Activated T-cell treated with anti-CD3 and anti-CD28 coated beads for 4 hours (primary cell): ENCODE data around the gene SLC39A12.

ENCODE experiments used
- DNase-seq: peaks from one replicate; pipeline ENCODE4 v3.0.0-alpha.2; 2020

The SLC39A12 gene

GRCh38 chr10:17965649-17966235 lies 14.0 kb downstream of the SLC39A12 start:
- no peak for DNase-seq

DNA sequence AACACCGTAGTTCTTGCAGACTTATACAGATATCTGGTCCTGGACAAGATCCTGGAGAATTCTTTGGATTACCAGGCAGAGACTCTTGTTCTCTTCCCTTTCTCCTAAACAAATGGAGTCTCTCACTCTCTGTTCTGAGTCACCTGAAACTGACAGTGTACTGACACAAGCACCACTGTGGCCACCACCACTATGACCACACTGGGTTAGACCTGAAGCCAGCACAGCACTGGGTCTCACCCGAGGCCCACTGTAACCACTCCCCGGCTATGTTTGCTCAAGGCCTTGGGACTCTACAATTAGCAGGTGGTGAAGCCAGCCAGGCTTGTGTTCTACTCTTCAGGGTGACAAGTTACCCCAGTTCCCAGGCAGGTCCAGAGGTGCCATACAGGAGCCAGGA lies 22.8 kb downstream of the SLC39A12 start:
- DNase-seq = no peak

DNA sequence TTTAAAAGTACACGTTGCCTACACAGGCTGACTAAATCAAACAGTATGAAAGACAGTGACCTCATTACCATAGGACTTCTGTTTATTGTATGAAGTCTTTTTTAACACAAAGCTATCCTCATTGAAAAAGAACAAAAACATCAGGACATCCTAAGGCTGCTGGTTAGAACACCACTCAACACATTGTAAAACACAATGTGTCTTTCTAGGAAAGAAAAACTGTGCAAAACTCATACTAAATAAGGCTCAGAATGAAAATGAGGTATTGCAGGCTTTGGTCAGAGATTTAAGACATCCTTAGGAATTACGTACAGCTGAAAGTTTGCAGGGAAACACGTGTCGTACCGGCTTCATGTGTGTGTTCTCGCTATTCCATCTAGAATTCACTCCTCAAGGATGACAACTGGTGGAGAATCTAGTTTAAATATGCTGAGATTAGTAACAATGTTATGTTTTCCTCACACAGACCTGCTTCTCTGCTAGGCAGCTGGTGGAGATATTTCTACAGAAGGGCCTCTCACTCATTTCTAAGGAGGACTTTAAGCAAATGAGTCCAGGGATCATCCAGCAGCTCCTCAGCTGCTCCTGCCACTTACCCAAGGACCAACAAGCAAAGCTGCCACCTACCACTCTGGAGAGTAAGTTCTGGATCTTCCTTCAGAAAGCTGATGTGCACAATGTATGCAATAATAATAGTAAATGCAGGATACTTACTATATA lies 29.3 kb downstream of the SLC39A12 start:
- DNase-seq = no peak

DNA sequence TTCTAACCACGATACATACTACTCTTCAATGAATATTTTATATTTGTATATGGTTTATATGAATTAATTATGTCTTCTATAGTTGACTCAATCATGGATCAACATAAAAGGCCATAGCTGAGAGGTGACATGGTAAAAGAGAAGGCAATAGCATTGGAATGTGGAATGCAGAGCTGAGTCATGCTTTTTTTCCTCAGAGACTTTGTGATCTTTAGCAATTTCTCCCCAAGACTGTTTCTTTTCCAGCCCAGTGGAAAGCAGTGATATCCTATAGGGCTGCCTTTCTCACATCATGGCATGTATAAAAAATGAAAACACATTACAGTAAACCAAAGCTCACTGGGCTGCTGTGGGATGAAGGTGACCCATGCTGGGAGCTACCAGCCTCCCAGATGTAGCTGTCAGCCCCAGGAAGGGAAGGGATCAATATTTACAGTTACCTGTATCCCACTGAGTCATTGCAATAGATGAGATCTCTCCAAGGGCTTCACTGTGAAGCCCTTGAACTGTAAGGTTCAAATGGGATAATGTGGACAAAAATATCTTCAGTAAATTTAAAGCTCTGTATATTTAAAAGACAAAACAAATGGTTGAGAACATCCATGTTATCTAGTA lies 30.2 kb downstream of the SLC39A12 start:
- DNase-seq = no peak

DNA sequence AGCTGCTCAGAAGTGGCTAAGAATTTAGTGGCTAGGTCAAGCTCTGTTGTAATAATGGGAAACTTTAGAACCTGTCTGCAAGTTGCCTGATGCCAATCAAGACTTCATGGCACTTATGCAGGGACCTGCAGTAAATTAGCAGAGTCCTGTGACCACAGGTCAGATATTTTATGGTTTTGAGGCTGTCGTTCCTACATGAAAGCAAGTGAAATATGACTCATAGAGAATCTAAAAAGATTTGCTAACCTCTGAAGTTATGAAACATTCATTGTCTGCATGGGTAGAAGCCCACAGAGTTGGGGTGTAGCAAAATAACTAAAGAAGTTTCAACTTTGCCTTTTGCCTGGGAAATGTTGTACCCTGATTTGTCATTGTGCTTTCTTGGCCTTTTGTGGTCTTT lies 32.3 kb downstream of the SLC39A12 start:
- no peak for DNase-seq

GRCh38 chr10:17984563-17984962 lies 32.8 kb downstream of the SLC39A12 start:
- DNase-seq = no peak

DNA sequence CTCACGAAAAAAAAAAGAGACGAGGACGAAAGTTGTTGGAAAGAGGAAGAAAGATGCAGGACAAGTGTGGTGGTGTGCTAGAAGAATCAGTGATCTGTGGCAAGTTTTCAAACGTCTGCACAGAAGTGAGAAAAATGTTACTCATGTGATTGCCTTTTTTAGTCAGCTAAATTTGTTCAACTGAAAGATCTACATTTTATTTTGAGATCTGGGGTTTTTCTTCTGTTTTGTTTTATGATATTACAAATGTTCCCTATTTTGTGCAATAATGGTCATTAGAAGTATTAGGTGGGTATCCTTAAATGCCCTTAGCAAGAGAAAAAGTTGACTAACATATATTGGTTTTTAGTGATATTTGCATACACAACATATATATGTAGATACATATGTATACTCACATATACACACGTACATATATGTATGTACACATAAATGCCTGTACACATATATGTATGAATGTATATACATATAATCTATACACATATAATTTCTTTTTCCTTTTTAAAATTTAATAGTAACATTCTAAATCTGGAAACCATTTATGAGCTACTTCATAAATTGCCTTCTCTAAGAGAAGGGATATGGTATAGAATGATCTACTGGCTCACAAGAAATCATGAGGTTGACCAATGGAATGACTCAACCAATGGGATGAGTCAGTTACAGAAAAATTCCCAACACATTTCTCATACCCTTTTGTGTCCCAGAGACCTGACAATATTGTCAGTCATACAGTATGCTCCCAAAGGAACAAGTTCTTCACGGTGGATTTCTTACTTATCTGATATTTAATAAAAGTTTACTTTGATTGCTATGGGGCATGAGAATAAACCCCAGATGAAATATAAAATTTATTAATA lies 38.4 kb downstream of the SLC39A12 start:
- no peak for DNase-seq

- DNase-seq = no peak
These were observed 40.5 kb downstream of the SLC39A12 start for GRCh38 chr10:17992266-17992665.

DNA sequence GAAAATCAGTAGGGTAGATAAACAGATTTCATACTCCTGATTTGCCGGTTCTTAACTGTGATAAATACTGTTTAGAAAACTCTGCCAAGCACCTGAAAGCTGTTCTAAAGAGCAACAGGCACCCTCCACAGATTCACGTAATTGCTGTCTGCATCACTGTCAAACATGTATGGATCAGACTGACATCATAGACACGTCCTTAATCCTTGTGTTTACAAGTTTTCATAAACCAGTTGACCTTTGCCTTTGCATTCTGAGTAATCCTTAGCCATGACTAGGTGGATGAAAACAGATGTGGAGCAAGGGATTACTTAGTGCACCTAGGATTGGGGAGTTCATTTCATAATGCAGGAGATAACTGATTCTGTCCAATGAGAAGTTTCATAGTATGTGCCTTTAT lies 41.6 kb downstream of the SLC39A12 start:
- DNase-seq = no peak

DNA sequence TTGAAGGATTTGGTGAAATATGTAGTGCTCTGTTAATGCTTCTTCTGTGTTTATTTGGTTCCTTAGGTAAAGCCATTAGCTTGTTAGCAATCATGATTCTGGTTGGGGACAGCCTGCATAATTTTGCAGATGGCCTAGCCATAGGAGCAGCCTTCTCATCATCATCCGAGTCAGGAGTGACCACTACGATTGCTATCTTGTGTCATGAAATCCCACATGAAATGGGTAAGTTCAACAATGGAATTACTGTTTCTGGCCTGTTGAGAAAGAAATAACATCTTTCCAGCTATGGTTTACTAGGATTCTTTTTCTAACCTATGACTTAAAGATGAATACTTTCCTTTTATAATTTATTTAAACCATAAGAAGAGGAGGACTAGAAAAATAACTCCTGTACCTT lies 48.9 kb downstream of the SLC39A12 start:
- no peak for DNase-seq

DNA sequence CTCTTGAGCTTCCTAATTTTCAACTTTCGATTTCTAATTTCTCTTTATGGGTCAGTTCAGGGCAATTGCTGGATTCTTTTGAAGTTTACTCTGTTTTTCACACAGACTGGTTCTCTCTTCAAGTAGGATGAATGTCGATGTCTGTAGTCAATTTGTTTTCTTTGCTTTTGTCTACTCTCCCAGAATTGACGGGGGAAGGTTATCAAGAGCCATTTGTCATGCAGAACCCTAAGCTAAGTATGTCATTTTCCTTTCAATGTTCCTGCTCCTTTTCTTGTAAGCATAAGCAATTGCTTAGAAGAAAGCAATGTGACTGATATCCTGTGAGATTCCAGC lies 53.7 kb downstream of the SLC39A12 start:
- DNase-seq = no peak

DNA sequence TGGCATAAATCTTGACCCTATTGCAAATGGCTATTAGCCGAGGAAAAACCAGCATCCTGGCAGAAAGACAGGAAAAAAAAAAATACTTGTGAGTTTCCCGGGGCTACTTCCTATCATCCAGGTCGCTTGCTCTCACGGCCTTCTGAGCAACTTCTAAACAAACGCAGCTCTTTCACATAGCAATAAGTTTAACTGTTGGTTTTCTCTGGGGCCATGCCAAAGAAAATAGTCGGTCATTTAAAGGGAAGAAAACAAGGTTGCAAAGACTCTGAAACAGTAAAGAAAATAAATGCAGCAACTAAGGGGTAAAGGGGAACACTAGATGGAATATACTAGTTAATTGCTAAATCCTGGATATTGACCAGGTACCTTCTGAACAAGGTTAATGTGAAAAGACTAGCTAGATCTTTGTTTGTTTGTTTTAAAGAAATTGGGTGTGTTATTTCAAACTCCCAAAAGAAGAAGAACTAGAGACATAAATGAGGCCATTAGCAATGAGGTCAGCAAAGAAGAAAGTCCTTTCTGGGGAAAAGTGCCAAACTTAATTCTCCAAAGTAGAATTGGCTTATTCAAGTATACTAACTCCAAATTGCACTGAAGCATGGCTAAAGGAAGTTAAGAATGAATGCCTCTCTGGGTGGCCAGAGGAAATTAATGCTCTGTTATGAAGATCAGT lies 54.2 kb downstream of the SLC39A12 start:
- DNase-seq = no peak

DNA sequence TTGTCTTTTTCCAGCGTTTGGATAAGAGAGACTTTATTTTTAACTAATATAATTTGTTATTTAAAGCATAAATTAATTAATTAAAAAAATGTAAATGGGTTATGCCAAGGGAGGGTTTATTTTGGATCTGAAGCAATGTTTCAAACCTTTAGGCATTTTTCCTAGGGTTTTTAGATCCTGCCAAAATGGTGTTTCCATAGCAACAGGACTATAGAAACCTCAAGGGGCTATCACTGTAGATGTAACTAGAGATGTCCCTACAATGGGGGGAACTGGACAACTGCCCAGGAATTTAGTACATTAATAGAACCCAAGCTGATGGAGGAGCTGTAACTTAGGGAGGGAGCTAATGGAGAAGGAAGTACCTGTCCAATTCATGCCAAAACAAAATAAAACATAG lies 57.3 kb downstream of the SLC39A12 start:
- DNase-seq = no peak

DNA sequence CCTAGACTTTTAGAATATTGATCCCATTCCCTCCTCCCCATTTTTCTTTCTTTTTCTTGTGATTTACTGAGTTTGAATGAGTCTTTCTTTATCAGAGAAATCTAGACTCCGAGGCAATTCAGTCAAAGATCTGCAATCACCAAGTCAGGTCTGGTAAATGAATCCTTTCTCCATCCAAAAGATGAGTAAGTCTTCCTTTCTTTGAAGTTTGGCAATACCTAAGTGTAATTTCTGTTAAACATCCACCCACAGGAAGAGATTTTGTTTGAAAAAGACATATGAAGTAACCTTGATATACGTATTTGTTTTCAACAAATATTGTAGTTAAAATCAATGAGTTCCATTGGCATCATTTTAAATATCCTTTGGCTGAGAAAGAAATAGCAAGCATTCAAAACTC lies 58.3 kb downstream of the SLC39A12 start:
- DNase-seq = no peak

DNA sequence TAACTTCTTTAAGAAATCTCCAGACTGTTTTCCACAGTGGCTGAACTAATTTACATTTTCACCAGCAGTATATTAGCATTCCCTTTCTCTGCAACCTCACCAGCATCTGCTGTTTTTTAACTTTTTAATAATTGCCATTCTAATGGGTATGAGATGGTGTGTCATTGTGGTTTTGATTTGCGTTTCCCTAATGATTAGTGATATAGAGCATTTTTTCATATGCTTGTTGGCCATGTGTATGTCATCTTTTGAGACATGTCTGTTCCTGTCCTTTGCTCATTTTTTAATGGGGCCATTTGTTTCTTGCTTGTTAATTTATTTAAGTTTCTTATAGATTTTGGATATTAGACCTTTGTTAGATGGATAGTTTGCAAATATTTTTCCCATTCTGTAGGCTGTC lies 68.8 kb downstream of the SLC39A12 start:
- DNase-seq = no peak

- DNase-seq = no peak
These were observed 70.2 kb downstream of the SLC39A12 start for GRCh38 chr10:18021725-18022480.

DNA sequence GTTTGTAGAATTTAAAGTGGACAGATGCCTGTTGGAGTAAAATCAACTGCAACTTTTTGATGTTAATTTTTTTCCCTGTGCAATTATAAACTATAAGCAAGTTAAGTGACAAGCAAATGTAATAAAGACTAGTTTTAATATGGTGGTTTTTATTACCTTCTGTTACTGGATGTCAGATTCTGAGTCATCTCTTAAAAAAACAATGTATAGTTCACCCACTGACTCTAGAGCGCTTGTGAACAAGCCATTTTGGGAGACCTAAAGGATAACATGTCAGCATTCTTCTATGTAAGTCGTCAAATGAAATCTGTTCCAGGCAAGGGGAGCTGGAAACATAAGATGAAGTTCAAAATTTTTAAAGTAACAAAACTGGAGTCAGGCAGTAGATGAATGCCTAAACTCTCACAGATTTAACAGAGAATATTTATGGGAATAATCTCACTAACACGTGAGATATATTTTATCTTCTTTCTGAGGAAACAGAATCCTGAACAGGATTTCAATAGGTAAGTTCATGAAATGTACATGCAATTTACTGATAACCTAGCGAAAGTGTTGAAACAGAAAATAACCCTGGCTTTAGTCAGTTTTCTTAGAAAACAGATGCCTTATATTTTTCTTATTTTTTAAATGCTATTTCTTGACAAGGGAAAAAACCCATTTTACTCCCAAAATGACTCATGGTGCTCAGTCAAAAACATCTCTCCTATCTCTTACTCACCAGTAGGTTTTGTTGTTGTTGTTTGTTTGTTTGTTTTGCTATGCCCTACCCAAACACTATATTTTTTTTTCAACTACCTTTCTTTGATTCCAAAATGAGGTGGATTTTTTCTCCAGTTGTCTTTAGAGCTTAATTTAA lies 91.7 kb downstream of the SLC39A12 start:
- DNase-seq = no peak

- no peak for DNase-seq
These were observed 93.4 kb downstream of the SLC39A12 start for GRCh38 chr10:18044976-18045720.

DNA sequence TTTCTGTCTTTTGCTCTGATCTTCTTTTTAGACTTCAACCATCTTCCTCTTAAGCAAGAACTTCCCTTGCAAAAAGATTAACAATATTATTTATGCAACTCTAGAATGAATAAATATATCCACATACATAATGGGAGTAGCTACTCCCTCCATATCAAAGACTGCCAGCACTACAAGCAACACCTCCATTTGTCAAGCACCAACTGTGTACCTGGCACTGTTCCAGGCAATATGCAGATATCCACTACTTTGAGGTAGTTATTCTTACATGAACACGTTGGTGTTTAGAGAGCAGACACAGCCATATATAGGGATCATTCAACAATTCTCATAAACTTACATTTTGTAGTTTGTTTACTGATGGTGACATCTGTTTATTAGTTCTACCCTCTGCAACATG lies 104.9 kb downstream of the SLC39A12 start:
- DNase-seq = no peak

DNA sequence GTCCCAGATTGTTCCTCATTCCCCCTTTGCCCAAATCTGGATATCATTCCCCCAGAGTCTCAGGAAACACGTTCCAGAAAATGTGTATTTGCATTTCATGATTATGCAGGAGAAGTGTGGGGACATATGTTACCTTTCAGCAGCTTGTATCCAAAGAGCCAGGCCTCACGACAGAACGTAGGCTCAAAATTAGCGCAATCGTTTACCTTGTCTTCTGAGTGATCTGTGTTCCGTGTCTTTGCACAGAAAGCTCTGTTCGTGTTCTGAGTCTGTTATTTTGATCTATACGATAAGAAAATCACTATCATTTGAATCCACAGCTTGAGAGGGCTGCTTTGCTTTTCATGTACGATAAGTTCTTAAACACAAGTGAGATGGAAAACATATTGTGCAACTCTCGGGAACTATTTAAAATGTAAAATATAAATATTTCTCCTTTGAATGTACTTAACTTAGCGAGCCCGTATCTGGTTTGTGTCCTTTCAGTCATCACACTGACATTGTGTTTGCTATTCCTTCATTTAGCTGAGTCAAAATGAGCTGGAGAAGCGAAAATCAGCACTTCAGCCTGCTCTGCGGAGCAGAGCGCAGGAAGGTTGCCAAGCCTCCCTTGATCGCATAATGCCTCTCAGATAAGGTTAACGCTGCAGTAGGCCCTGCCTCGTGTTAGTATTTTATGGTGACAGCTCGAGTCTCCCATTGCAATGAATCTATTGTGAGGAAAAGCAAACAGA lies 108.3 kb downstream of the SLC39A12 start:
- DNase-seq = no peak
